Activated naive CD4-positive, alpha-beta T cell treated with anti-CD3 and anti-CD28 coated beads, Interleukin-2, amount 50 U/mL, for 72 hours (primary cell): ENCODE measurements around the gene DNAJB7. TPM values are rescaled to one million over a fixed set of nuclear protein-coding genes. Genes with fewer than 3 reads are reported as not detected.

Experiments used
- ATAC-seq, 2 donors: fragments of 150-1000 bp; cut with Tn5 transposase; 2 replicates each; pipeline ENCODE4 v1.10.0; 2021; ENCODE audit warnings: mild to moderate bottlenecking in 2 of 2, moderate library complexity in 2 of 2
- DNase-seq, 2 donors: peaks; one replicate each; pipeline ENCODE4 v3.0.0; 2021 to 2022; ENCODE audit warnings: low spot score in 2 of 2
- H3K27ac Mint-ChIP-seq, 2 donors: one replicate each; pipeline ENCODE4 v1.8.0; 2022; ENCODE audit warnings: mild to moderate bottlenecking in 2 of 2, mixed read lengths in 2 of 2
- H3K36me3 Mint-ChIP-seq, 2 donors: one replicate each; pipeline ENCODE4 v1.8.0; 2022; ENCODE audit warnings: mixed read lengths in 2 of 2
- H3K9me3 Mint-ChIP-seq, 2 donors: one replicate each; pipeline ENCODE4 v1.8.0; 2022; ENCODE audit warnings: mixed read lengths in 2 of 2
- total RNA-seq, 2 donors: library from RNA; stranded (reverse); gene quantifications; one replicate each; pipeline ENCODE4 v1.2.3, GENCODE V29; 2022

Gene DNAJB7
- total RNA-seq, 2 donors from 2014 or later: not detected

DNA sequence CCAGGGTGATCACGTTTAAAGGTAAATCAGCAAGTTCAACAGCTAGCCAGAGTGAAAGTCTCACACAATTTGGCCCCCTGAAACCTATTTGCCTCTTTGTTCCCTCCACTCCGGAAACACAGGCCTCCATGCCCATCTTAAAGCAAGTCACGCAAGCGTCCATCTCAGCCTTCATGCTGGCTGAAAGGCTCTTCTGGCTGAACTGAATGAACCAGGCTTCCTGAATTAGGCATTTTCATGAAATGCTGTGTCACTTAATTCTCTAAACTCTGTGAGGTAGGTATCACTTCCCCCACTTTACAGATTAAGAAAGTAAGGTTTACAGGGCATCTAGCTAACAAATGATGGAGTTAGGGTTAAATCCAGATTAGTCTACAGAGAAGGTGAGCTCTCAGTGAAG, 44.2 kb downstream of the DNAJB7 start:
- H3K27ac Mint-ChIP-seq: peak overlapping the region; percentile 40 to 97
- ATAC-seq: no peak
- H3K9me3 Mint-ChIP-seq: no peaks in the 10 kb centered on the region
- no peak for DNase-seq
- peaks cover 21 to 26% of the 10 kb centered on the region in 2 donors for H3K36me3 Mint-ChIP-seq

DNA sequence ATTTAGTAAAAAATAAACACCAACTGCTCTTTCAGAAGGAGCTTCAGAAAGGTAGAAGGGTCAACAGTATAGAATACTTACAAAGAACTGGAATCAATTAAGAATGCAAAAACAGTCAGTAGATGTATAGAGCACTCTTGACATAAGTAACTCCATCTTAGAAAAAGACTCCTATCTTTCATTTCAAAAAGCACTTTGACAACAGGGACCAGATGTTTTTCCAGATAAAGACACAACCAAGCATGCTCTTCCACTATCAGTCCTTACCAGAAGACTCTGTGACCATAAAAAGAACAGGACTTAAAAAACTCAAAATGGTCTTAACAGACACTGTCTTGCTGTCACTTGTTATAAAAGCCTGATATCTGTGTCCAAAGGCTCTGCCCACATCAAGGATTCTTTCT, 48.0 kb downstream of the DNAJB7 start:
- Mint-ChIP-seq H3K9me3 (no peaks in the 10 kb centered on the region), H3K27ac (no peak overlapping the region)
- no peak for ATAC-seq

More for the DNA sequence above, 48.0 kb downstream of the DNAJB7 start:
- H3K36me3 Mint-ChIP-seq: peaks cover 18 to 30% of the 10 kb centered on the region in 2 donors
- DNase-seq: no peak

Other genes with a start within 250 kb of the DNAJB7 start
- gene MRTFA, start 225.4 kb downstream of the DNAJB7 start, total RNA-seq: 10 to 100 TPM; 38.5 to 58.8 TPM
- gene MCHR1, start 182.6 kb downstream of the DNAJB7 start, total RNA-seq: not detected
- 10 to 100 TPM; 24.6 to 27.8 TPM for gene SLC25A17, start 42.8 kb downstream of the DNAJB7 start, total RNA-seq
- gene ST13, start 5.5 kb downstream of the DNAJB7 start, total RNA-seq: 100 to 1,000 TPM; 240 to 301 TPM
- gene XPNPEP3, start 5.0 kb downstream of the DNAJB7 start, total RNA-seq: 10 to 100 TPM; 11.3 to 17.6 TPM
- 10 to 100 TPM; 59.1 to 99.9 TPM for gene RBX1, start 89.3 kb upstream of the DNAJB7 start, total RNA-seq
- gene EP300, start 230.5 kb upstream of the DNAJB7 start, total RNA-seq: 10 to 100 TPM; 56.1 to 56.6 TPM